ENCODE measurements around the gene LRRK2. TPM values are rescaled to one million over a fixed set of nuclear protein-coding genes. Genes with fewer than 3 reads are reported as not detected.

The LRRK2 gene
- total and polyA plus RNA-seq, 2 of the 13 experiments (the other 11 are each of a cell fraction or from before 2014, with no cell fraction given): not detected

GRCh38 chr12:40240779-40241178 lies 16.0 kb downstream of the LRRK2 start:
- H3K27me3 ChIP-seq (ENCODE audit: control insufficient read depth in 1 of 2, insufficient read depth in 2 of 2, low read length in 2 of 2): no peaks in the 10 kb centered on the region
- intact Hi-C loops (cut with micrococcal nuclease; ENCODE audit: unreplicated experiment): loop anchor here (10.0 kb wide), 1 partner anchor 74 kb away; no protein-coding TSS in a partner anchor
- POLR2A ChIA-PET: no interaction called here
- TF ChIP-seq ZBTB37 (CRISPR knock-in tag; IDR thresholded peaks at IDR 0.05) (no peak), ZZZ3 (CRISPR knock-in tag; IDR thresholded peaks at IDR 0.05; ENCODE audit: borderline replicate concordance) (no peak), NR2F2 (IDR thresholded peaks at IDR 0.05; ENCODE audit: borderline replicate concordance, low read depth) (no peak)
- H3K79me2 ChIP-seq (ENCODE audit: insufficient read depth, low read length): no peaks in the 10 kb centered on the region
- DNase-seq (ENCODE audit: low spot score) (no peak), FAIRE-seq (no peak), ATAC-seq (no peak)
- H3K9me3 ChIP-seq (ENCODE audit: low read length): no peaks in the 10 kb centered on the region
- CTCF ChIA-PET (ENCODE audit: low intra/inter-chr PET ratio, low total read pairs): no interaction called here
- in situ Hi-C loops (cut with HindIII; ENCODE audit: extremely low pct_ligation_motif_present, low pct_unique_long_range_greater_than_20kb): no loop called here
- H3K4me3 ChIP-seq (replicated peaks in 1 of 3; ENCODE audit: insufficient read depth in 1 of 3, low read depth in 2 of 3, low read length in 3 of 3): no peak overlapping the region
- no peak overlapping the region for H3K9ac ChIP-seq (ENCODE audit: insufficient read depth, low read depth, low read length)
- no peak overlapping the region for H3K4me2 ChIP-seq (ENCODE audit: low read depth, low read length)
- no peaks in the 10 kb centered on the region for H4K20me1 ChIP-seq (ENCODE audit: insufficient read depth, low read length)
- no peak overlapping the region for H3K27ac ChIP-seq (ENCODE audit: extremely low read length, insufficient read depth, low read length)
- no TSS peak for BruUV-seq (replicated peaks)
- H3K4me1 ChIP-seq (ENCODE audit: insufficient read depth, low read length): no peaks in the 10 kb centered on the region
- 73% methylated on average over 4 of the region's 4 CpGs for WGBS (ENCODE audit: low lambda C conversion rate)
- H3K36me3 ChIP-seq (replicated peaks in 1 of 2; ENCODE audit: control insufficient read depth in 1 of 2, insufficient read depth in 2 of 2, low read length in 2 of 2): no peaks in the 10 kb centered on the region
- H2AFZ ChIP-seq (ENCODE audit: low read length): no peak overlapping the region

- intact Hi-C loops (cut with micrococcal nuclease; ENCODE audit: unreplicated experiment): loop anchor here (10.0 kb wide), 1 partner anchor 73 kb away; no protein-coding TSS in a partner anchor
- ChIA-PET CTCF (ENCODE audit: low intra/inter-chr PET ratio, low total read pairs) (no interaction called here), POLR2A (no interaction called here)
- WGBS (ENCODE audit: low lambda C conversion rate): 4% methylated on average over 1 of the region's 1 CpG
- FAIRE-seq (no peak), DNase-seq (ENCODE audit: low spot score) (no peak), ATAC-seq (no peak)
- no peak overlapping the region for H3K4me2 ChIP-seq (ENCODE audit: low read depth, low read length)
- H3K27me3 ChIP-seq (ENCODE audit: control insufficient read depth in 1 of 2, insufficient read depth in 2 of 2, low read length in 2 of 2): no peaks in the 10 kb centered on the region
- no peak overlapping the region for H3K27ac ChIP-seq (ENCODE audit: extremely low read length, insufficient read depth, low read length)
- H3K79me2 ChIP-seq (ENCODE audit: insufficient read depth, low read length): no peaks in the 10 kb centered on the region
- no peaks in the 10 kb centered on the region for H4K20me1 ChIP-seq (ENCODE audit: insufficient read depth, low read length)
- H3K9me3 ChIP-seq (ENCODE audit: low read length): no peaks in the 10 kb centered on the region
- H2AFZ ChIP-seq (ENCODE audit: low read length): no peak overlapping the region
- H3K4me1 ChIP-seq (ENCODE audit: insufficient read depth, low read length): no peaks in the 10 kb centered on the region
- no peak overlapping the region for H3K4me3 ChIP-seq (replicated peaks in 1 of 3; ENCODE audit: insufficient read depth in 1 of 3, low read depth in 2 of 3, low read length in 3 of 3)
- BruUV-seq (replicated peaks): no TSS peak
- H3K36me3 ChIP-seq (replicated peaks in 1 of 2; ENCODE audit: control insufficient read depth in 1 of 2, insufficient read depth in 2 of 2, low read length in 2 of 2): no peaks in the 10 kb centered on the region
- H3K9ac ChIP-seq (ENCODE audit: insufficient read depth, low read depth, low read length): no peak overlapping the region
- in situ Hi-C loops (cut with HindIII; ENCODE audit: extremely low pct_ligation_motif_present, low pct_unique_long_range_greater_than_20kb): no loop called here
- TF ChIP-seq ZNF792 (CRISPR knock-in tag; IDR thresholded peaks at IDR 0.05) (no peak), PBX2 (CRISPR knock-in tag; IDR thresholded peaks at IDR 0.05) (no peak), ZNF317 (CRISPR knock-in tag; IDR thresholded peaks at IDR 0.05) (no peak), BATF2 (CRISPR knock-in tag; IDR thresholded peaks at IDR 0.05) (no peak), ARNT2 (CRISPR knock-in tag; IDR thresholded peaks at IDR 0.05; ENCODE audit: low read depth) (no peak), ZNF580 (CRISPR knock-in tag; IDR thresholded peaks at IDR 0.05; ENCODE audit: borderline replicate concordance, low read depth) (no peak), GABPB1 (CRISPR knock-in tag; IDR thresholded peaks at IDR 0.05) (no peak), KAT7 (CRISPR knock-in tag; IDR thresholded peaks at IDR 0.05; ENCODE audit: borderline replicate concordance) (no peak), ZNF768 (CRISPR knock-in tag; IDR thresholded peaks at IDR 0.05) (no peak), ZSCAN5A (CRISPR knock-in tag; IDR thresholded peaks at IDR 0.05; ENCODE audit: borderline replicate concordance) (no peak)
These were observed 16.9 kb downstream of the LRRK2 start for GRCh38 chr12:40241741-40242140.
